GM18499 (cell line): ENCODE data around the gene IRF6.
"Not testable (repeated sequence)": the region's sequence is repeated elsewhere in the genome, so short reads cannot be mapped to it uniquely, and the experiment has no call there.

Experiments used
- ATAC-seq: cut with Tn5 transposase; IDR thresholded peaks from one replicate; pipeline ENCODE4 v1.9.1; 2021; ENCODE audit warnings: moderate number of reproducible peaks; ENCODE audit not compliant: insufficient read depth, unreplicated experiment

IRF6 gene

DNA sequence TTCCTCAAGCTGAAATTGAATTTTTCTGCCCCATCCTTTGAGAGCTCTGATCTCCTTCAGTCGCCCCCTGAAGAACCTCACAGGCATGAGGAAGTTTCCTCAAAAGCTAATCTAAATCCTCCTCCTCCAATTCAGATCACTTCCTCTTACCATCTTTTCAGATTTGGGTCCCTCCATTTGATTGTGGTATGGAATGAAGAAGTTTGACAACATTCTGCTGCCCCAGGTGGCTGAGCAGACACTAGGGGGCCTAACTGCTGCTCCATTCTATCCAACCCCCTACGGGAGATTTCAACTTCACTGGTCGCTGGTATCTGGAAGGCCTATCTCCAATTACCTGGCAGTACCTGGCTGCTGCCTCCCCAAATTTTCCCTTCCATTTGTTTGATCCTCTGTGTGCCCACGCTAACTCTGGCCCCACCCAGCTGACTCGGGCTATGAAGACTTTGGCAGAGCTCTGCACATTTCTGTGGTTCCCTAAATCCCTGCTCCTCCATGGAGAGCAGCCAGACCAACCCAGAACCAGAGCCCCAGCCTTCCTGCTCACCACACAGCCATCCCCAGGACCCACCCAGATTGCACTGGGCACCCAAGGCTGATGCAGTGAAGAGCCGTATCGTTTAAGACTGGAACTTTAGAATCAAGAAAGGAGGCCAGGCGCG, 7.8 kb downstream of the IRF6 start:
- no peak for ATAC-seq

GRCh38 chr1:209793711-209794110, 12.2 kb downstream of the IRF6 start:
- not testable (repeated sequence) for ATAC-seq

GRCh38 chr1:209791920-209792319, 14.0 kb downstream of the IRF6 start:
- ATAC-seq = no peak

- ATAC-seq = no peak
Observed at GRCh38 chr1:209790286-209791193, 15.4 kb downstream of the IRF6 start.

DNA sequence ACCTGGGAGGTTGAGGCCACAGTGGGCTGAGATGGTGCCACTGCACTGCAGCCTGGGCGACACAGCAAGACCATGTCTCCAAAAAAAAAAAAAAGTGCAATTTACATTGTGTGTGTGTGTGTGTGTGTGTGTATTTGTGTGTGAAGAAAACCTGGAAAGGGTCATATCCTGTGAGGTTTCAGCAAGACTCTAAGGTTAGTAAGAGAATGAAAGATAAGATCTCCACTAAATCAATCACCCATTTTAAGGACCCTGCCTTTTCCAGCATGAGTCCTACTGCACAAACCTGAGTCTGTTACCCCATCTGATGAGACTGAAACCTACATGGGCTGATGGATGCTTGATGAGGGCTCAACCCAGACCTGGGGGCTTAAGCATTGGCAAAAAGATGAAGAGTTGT, 16.7 kb downstream of the IRF6 start:
- no peak for ATAC-seq

DNA sequence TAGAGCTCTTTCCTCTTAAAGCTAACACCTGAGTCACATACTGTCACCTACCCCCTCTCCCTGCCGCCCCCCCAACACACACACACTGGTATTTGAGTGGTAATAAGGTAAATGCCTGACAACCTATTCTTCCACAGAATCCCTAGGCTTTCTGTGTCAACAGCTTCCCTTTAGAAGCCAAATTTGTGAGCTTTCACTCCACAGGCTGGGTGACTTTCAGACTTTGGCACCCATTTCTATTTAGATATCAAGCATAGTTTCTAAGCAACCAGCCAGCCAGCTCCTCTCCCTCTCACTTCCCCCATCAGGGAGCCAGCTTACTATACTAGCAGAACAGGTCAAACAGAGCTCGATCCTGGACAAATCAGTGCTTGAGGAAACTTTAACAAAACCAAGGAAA, 18.4 kb downstream of the IRF6 start:
- no peak for ATAC-seq

DNA sequence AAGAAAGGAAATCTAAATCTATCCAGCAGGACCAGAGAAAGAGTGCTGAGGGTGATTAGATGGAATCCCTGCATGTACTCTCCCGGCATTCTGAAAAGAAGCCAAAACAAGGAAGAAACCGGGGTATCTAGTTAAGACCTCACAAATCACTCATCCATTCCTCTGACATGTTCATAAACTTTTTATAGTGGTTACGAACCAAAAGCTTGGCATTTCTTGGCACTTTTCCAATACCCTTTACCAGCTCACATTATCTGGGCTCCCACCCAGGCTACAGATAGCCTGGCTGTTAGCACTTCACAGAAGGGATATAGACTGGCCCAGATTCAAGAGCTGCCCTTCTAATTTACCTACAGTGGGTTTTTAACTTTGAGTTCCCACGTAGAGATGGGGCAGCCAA, 19.8 kb downstream of the IRF6 start:
- ATAC-seq = no peak

DNA sequence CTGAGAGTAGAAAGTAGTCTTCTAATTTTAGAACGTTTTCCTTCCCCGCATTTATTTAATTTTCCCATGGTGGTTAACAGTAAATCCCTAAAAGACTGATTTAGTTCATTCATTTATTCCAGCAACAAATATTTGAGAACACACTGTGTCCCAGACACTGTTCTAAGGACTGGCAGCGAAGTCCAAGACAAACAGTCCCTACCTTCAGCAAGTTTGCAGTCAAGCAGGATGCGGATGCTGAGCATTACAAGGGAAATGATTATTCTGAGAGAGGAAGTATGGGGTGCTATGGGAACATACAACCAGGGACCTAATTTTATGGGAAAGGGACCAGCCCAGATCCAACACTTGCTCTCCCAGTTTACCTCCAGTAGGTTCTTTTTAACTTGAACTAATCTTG, 20.4 kb downstream of the IRF6 start:
- ATAC-seq = no peak

GRCh38 chr1:209784265-209785169, 21.4 kb downstream of the IRF6 start, which contains the start of gene C1orf74:
Gene C1orf74, minus strand, starts transcription at chr1:209784559. Its CDS starts 925 bp downstream, at chr1:209783634.
- ATAC-seq = peak; percentile 84

GRCh38 chr1:209783386-209783785, 22.6 kb downstream of the IRF6 start:
- ATAC-seq = no peak

- ATAC-seq = no peak
Observed at GRCh38 chr1:209780268-209780667, 25.7 kb downstream of the IRF6 start.

DNA sequence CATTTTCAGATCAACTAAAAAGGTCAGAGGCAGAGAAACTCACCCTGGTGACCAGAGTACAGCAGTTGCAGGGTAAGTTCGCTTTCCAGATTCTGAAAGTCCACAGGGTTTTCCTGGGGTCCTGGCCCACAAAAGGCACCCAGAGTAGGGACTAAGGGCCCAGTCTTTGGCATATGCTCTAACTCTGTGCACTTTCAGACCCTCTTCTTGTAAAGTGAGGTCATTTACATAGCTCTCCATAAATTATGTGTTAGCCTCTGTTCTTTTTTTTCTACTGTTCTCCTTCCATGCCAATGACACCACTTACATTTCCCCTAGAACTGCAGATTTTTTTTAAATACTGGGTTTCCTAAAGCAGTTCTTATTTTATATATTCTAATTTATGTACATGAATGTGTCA, 27.8 kb downstream of the IRF6 start:
- ATAC-seq = no peak

GRCh38 chr1:209777587-209777986, 28.4 kb downstream of the IRF6 start:
- no peak for ATAC-seq

- ATAC-seq = no peak
Observed at GRCh38 chr1:209775678-209776077, 30.3 kb downstream of the IRF6 start.

GRCh38 chr1:209774592-209774991, 31.4 kb downstream of the IRF6 start:
- ATAC-seq = peak; percentile 43

- no peak for ATAC-seq
Observed at GRCh38 chr1:209772126-209772525, 33.8 kb downstream of the IRF6 start.

- no peak for ATAC-seq
Observed at GRCh38 chr1:209770636-209771415, 35.1 kb downstream of the IRF6 start.

- no peak for ATAC-seq
Observed at GRCh38 chr1:209769971-209770370, 36.0 kb downstream of the IRF6 start.

DNA sequence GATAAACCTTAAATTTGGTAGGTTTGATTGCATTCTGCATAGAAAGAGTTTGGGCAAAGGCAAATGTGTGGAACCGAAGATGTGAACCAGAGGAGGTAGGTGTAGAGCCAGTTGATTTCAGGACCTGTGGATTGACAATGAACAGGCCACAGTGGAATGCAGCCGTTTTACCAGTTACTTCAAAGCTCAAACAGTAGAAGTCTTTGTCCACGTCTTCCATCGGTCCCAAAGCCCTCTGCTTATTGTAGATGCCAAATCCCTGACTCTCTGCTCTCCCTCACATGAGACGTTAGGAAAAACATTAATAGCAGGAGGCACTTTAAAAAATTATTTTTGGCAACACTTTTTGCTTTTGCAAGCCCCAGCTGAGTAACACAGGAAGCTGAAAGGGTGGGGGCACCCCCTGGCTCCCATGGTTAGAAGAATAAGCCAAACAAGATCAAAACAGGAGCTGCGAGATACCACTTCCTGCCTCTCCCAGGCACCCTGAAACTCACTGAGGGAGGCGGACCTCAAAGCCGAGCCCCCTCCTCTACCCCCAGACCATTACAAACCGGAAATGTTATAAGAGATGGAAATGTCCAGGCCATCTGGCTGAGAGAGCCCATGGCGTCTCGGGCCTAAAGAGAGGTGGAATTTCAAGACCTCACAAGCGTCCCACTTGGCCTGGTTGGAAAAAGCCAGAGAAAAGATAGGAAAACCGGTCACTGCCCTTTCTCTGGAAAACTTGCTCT, 36.6 kb downstream of the IRF6 start:
- ATAC-seq = peak; percentile 54
